Progenitor cell of endocrine pancreas (in vitro differentiated cells): ENCODE data around the gene ADAM22. TPM values are rescaled to one million over a fixed set of nuclear protein-coding genes. Genes with fewer than 3 reads are reported as not detected.
A peak's percentile ranks its signal among the peaks of the same experiment; 100 is the strongest.

Experiments used
- DNase-seq: peaks from one replicate; pipeline ENCODE4 v3.0.0; 2021; ENCODE audit warnings: low spot score; ENCODE audit not compliant: unreplicated experiment
- H3K27ac Mint-ChIP-seq: 2 replicates; pipeline ENCODE4 v1.8.0; 2021; ENCODE audit warnings: mild to moderate bottlenecking, moderate library complexity, mixed read lengths
- H3K27me3 Mint-ChIP-seq: 2 replicates; pipeline ENCODE4 v1.8.0; 2021; ENCODE audit warnings: mixed read lengths
- H3K36me3 Mint-ChIP-seq: 2 replicates; pipeline ENCODE4 v1.8.0; 2022; ENCODE audit warnings: mixed read lengths; ENCODE audit not compliant: insufficient read depth
- H3K4me1 Mint-ChIP-seq: 2 replicates; pipeline ENCODE4 v1.8.0; 2021; ENCODE audit warnings: low read depth, mixed read lengths
- H3K4me3 Mint-ChIP-seq: 2 replicates; pipeline ENCODE4 v1.8.0; 2021; ENCODE audit warnings: low read depth, mild to moderate bottlenecking, moderate library complexity, mixed read lengths
- H3K9me3 Mint-ChIP-seq: 2 replicates; pipeline ENCODE4 v1.8.0; 2021; ENCODE audit warnings: low read depth, mixed read lengths
- CTCF ChIP-seq: fragments of 200-600 bp; sonication (generic); IDR thresholded peaks from one replicate; pipeline ENCODE4 v1.5.0; 2021; ENCODE audit warnings: antibody characterized with exemption, mild to moderate bottlenecking; ENCODE audit not compliant: unreplicated experiment
- total RNA-seq: library from RNA; stranded (reverse); gene quantifications from 2 replicates; pipeline ENCODE4 v1.2.1, GENCODE V29; 2021

Gene ADAM22
- total RNA-seq, 1 donor from 2014 or later: 15.8 TPM

GRCh38 chr7:88146616-88147015 lies 212.6 kb downstream of the ADAM22 start:
- Mint-ChIP-seq H3K27me3 (no peaks in the 10 kb centered on the region), H3K27ac (no peak overlapping the region), H3K36me3 (no peaks in the 10 kb centered on the region), H3K4me3 (no peak overlapping the region), H3K9me3 (no peaks in the 10 kb centered on the region), H3K4me1 (peaks cover 26% of the 10 kb centered on the region)
- no peak for DNase-seq
- no peak for TF ChIP-seq CTCF

GRCh38 chr7:88147341-88147740 lies 213.3 kb downstream of the ADAM22 start:
- no peak for DNase-seq
- Mint-ChIP-seq H3K4me1 (peaks cover 26% of the 10 kb centered on the region), H3K27me3 (no peaks in the 10 kb centered on the region), H3K9me3 (no peaks in the 10 kb centered on the region), H3K36me3 (no peaks in the 10 kb centered on the region), H3K27ac (no peak overlapping the region), H3K4me3 (no peak overlapping the region)
- TF ChIP-seq CTCF: no peak

- Mint-ChIP-seq H3K36me3 (no peaks in the 10 kb centered on the region), H3K27ac (peak overlapping the region; percentile 35), H3K27me3 (peaks cover 1% of the 10 kb centered on the region), H3K4me1 (peaks cover 26% of the 10 kb centered on the region), H3K9me3 (no peaks in the 10 kb centered on the region), H3K4me3 (no peak overlapping the region)
- TF ChIP-seq CTCF: no peak
- no peak for DNase-seq
Measured at GRCh38 chr7:88147949-88148348, 213.9 kb downstream of the ADAM22 start.

GRCh38 chr7:88150033-88150432 lies 216.0 kb downstream of the ADAM22 start:
- Mint-ChIP-seq H3K27ac (no peak overlapping the region), H3K4me3 (no peak overlapping the region), H3K9me3 (no peaks in the 10 kb centered on the region), H3K27me3 (peaks cover 3% of the 10 kb centered on the region), H3K36me3 (peaks cover 3% of the 10 kb centered on the region), H3K4me1 (peaks cover 24% of the 10 kb centered on the region)
- no peak for TF ChIP-seq CTCF
- no peak for DNase-seq

- peaks cover 19% of the 10 kb centered on the region for H3K4me1 Mint-ChIP-seq
- H3K4me3 Mint-ChIP-seq: no peak overlapping the region
- H3K36me3 Mint-ChIP-seq: peaks cover 5% of the 10 kb centered on the region
- H3K27me3 Mint-ChIP-seq: peaks cover 3% of the 10 kb centered on the region
- TF ChIP-seq CTCF: no peak
- no peaks in the 10 kb centered on the region for H3K9me3 Mint-ChIP-seq
- H3K27ac Mint-ChIP-seq: no peak overlapping the region
- no peak for DNase-seq
Measured at GRCh38 chr7:88151119-88151790, 217.2 kb downstream of the ADAM22 start.
